ENCODE results near the gene GAB2.

- TF ChIP-seq, protein P1, sequence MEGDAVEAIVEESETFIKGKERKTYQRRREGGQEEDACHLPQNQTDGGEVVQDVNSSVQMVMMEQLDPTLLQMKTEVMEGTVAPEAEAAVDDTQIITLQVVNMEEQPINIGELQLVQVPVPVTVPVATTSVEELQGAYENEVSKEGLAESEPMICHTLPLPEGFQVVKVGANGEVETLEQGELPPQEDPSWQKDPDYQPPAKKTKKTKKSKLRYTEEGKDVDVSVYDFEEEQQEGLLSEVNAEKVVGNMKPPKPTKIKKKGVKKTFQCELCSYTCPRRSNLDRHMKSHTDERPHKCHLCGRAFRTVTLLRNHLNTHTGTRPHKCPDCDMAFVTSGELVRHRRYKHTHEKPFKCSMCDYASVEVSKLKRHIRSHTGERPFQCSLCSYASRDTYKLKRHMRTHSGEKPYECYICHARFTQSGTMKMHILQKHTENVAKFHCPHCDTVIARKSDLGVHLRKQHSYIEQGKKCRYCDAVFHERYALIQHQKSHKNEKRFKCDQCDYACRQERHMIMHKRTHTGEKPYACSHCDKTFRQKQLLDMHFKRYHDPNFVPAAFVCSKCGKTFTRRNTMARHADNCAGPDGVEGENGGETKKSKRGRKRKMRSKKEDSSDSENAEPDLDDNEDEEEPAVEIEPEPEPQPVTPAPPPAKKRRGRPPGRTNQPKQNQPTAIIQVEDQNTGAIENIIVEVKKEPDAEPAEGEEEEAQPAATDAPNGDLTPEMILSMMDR (IDR thresholded peaks at IDR 0.05) = no peak
- TF ChIP-seq EP300 (IDR thresholded peaks at IDR 0.05) = no peak
Measured at GRCh38 chr11:78229106-78229505, 188.5 kb downstream of the GAB2 start.
